ENCODE results near the gene KNSTRN. TPM values are rescaled to one million over a fixed set of nuclear protein-coding genes. Genes with fewer than 3 reads are reported as not detected.

KNSTRN gene
- total and polyA plus RNA-seq, 2 donors (not counting 3 experiments of a cell fraction or from before 2014, with no cell fraction given), result 24.4 to 61.4 TPM

DNA sequence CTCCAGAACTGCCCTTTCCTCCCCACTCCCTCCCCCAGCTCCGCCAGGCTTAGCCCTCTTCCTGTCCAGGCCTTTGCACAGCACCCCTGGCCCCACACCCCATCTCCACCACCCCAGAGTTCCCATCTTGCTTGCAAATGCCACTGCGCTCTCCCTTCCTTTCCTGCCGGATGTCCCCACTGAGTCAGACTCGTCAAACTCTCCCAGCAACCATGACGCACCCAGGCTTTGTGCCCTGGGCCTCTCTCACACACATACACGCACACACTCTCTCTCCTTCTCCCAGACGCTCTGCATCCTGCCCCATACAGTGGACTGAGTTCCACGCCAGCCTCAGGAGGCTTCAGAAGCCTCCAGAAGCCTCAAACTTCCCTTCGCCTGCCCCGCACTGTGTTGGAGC, 39.0 kb upstream of the KNSTRN start:
- H2AFZ ChIP-seq (ENCODE audit: low read depth, low read length), result peak overlapping the region; percentile 18

More for the DNA sequence above, 39.0 kb upstream of the KNSTRN start:
- POLR2A ChIA-PET, result interaction anchor here (1.2 kb wide), 1 partner anchor 15 kb away, joined by 3 read pairs; no protein-coding TSS in a partner anchor
- dilution Hi-C loops (cut with MboI; ENCODE audit: extremely low pct_ligation_motif_present, low sequenced_read_pairs) (no loop called here), intact Hi-C loops (cut with micrococcal nuclease) (loop anchor here (1.0 kb wide), 3 partner anchors 22 to 79 kb away; no protein-coding TSS in a partner anchor)
- Histone ChIP-seq H3K9me3 (replicated peaks; ENCODE audit: control insufficient read depth, insufficient read depth, low read length) (no peaks in the 10 kb centered on the region), H3K79me2 (ENCODE audit: control insufficient read depth, insufficient read depth, low read length) (peaks cover 11% of the 10 kb centered on the region), H3K4me2 (ENCODE audit: insufficient read depth, low read length) (peak overlapping the region; percentile 50), H3K9me1 (replicated peaks; ENCODE audit: control insufficient read depth, extremely low read depth, insufficient read depth, low read length) (no peaks in the 10 kb centered on the region), H3K4me3 (replicated peaks in 1 of 3; ENCODE audit: insufficient read depth in 1 of 3, low read depth in 1 of 3, low read length in 3 of 3) (no peak overlapping the region), H3K9ac (replicated peaks; ENCODE audit: extremely low read depth, insufficient read depth, low read length) (peak overlapping the region; percentile 78), H3K36me3 (ENCODE audit: control insufficient read depth in 2 of 2, extremely low read depth in 1 of 2, insufficient read depth in 2 of 2, low read length in 2 of 2) (no peaks in the 10 kb centered on the region), H4K20me1 (replicated peaks; ENCODE audit: control insufficient read depth, extremely low read depth, insufficient read depth, low read length) (no peaks in the 10 kb centered on the region), H3K27ac (ENCODE audit: insufficient read depth, low read depth, low read length) (peak overlapping the region; percentile 96), H3K4me1 (ENCODE audit: control insufficient read depth, extremely low read depth, insufficient read depth, low read length) (peaks cover 53% of the 10 kb centered on the region), H3K27me3 (ENCODE audit: control insufficient read depth in 2 of 2, insufficient read depth in 2 of 2, low read length in 2 of 2) (no peaks in the 10 kb centered on the region)
- no TSS peak for BruUV-seq (replicated peaks)
- TF ChIP-seq, protein P1, sequence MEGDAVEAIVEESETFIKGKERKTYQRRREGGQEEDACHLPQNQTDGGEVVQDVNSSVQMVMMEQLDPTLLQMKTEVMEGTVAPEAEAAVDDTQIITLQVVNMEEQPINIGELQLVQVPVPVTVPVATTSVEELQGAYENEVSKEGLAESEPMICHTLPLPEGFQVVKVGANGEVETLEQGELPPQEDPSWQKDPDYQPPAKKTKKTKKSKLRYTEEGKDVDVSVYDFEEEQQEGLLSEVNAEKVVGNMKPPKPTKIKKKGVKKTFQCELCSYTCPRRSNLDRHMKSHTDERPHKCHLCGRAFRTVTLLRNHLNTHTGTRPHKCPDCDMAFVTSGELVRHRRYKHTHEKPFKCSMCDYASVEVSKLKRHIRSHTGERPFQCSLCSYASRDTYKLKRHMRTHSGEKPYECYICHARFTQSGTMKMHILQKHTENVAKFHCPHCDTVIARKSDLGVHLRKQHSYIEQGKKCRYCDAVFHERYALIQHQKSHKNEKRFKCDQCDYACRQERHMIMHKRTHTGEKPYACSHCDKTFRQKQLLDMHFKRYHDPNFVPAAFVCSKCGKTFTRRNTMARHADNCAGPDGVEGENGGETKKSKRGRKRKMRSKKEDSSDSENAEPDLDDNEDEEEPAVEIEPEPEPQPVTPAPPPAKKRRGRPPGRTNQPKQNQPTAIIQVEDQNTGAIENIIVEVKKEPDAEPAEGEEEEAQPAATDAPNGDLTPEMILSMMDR (IDR thresholded peaks at IDR 0.05; ENCODE audit: extremely low read depth in 1 of 2, insufficient read depth in 1 of 2, low read depth in 1 of 2, low read length in 2 of 2), result no peak
- TF ChIP-seq FOS (IDR thresholded peaks at IDR 0.05; ENCODE audit: borderline replicate concordance, insufficient read depth, low read length) (peak; percentile 93), EZH2 (IDR thresholded peaks at IDR 0.05; ENCODE audit: borderline replicate concordance, low read depth, low read length, severe bottlenecking) (no peak), MYC (IDR thresholded peaks at IDR 0.05; ENCODE audit: low read depth, low read length) (no peak), POLR2A (IDR thresholded peaks at IDR 0.05; ENCODE audit: low read depth, low read length) (peak; percentile 64), JUN (IDR thresholded peaks at IDR 0.05; ENCODE audit: borderline replicate concordance, insufficient read depth, insufficient read length, low read depth) (peak; percentile 91), POLR2AphosphoS5 (IDR thresholded peaks at IDR 0.05; ENCODE audit: insufficient read depth, low read depth, low read length) (peak; percentile 90), GATA2 (IDR thresholded peaks at IDR 0.05; ENCODE audit: insufficient read depth, insufficient read length, low read depth, low read length) (no peak)
- TF ChIP-seq, protein P2, sequence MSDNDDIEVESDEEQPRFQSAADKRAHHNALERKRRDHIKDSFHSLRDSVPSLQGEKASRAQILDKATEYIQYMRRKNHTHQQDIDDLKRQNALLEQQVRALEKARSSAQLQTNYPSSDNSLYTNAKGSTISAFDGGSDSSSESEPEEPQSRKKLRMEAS (IDR thresholded peaks at IDR 0.05; ENCODE audit: insufficient read depth, insufficient read length), result peak; percentile 7
- FAIRE-seq, result peak; percentile 95
- CTCF ChIA-PET, result interaction anchor here (1.0 to 3.2 kb wide), 19 partner anchors 10 to 163 kb away, joined by 3 to 82 read pairs (median 8); partner anchors contain the start of genes DISP2, INAFM2 and IVD
- peak; percentile 93 for DNase-seq (ENCODE audit: low read depth, low spot score)
